ENCODE data around the gene ARVCF. TPM values are rescaled to one million over a fixed set of nuclear protein-coding genes. Genes with fewer than 3 reads are reported as not detected.

The ARVCF gene
- total and polyA plus RNA-seq, 9 of the 15 experiments (the other 6 are each of a cell fraction or from before 2014, with no cell fraction given), result 0.03 to 97.4 (median 15.6) TPM

- TF ChIP-seq, protein P1, sequence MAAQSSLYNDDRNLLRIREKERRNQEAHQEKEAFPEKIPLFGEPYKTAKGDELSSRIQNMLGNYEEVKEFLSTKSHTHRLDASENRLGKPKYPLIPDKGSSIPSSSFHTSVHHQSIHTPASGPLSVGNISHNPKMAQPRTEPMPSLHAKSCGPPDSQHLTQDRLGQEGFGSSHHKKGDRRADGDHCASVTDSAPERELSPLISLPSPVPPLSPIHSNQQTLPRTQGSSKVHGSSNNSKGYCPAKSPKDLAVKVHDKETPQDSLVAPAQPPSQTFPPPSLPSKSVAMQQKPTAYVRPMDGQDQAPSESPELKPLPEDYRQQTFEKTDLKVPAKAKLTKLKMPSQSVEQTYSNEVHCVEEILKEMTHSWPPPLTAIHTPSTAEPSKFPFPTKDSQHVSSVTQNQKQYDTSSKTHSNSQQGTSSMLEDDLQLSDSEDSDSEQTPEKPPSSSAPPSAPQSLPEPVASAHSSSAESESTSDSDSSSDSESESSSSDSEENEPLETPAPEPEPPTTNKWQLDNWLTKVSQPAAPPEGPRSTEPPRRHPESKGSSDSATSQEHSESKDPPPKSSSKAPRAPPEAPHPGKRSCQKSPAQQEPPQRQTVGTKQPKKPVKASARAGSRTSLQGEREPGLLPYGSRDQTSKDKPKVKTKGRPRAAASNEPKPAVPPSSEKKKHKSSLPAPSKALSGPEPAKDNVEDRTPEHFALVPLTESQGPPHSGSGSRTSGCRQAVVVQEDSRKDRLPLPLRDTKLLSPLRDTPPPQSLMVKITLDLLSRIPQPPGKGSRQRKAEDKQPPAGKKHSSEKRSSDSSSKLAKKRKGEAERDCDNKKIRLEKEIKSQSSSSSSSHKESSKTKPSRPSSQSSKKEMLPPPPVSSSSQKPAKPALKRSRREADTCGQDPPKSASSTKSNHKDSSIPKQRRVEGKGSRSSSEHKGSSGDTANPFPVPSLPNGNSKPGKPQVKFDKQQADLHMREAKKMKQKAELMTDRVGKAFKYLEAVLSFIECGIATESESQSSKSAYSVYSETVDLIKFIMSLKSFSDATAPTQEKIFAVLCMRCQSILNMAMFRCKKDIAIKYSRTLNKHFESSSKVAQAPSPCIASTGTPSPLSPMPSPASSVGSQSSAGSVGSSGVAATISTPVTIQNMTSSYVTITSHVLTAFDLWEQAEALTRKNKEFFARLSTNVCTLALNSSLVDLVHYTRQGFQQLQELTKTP (IDR thresholded peaks at IDR 0.05; ENCODE audit: low read depth in 1 of 2, partially characterized antibody in 2 of 2), result no peak
- TF ChIP-seq BMI1 (IDR thresholded peaks at IDR 0.05; ENCODE audit: low read length) (no peak), ELF2 (CRISPR knock-in tag; IDR thresholded peaks at IDR 0.05) (no peak), MTA1 (IDR thresholded peaks at IDR 0.05; ENCODE audit: borderline replicate concordance) (no peak), MTF1 (CRISPR knock-in tag; IDR thresholded peaks at IDR 0.05; ENCODE audit: borderline replicate concordance) (0 out of 2 replicates have a peak, but pooled peaks have one; percentile 38), ZNF707 (CRISPR knock-in tag; conservative IDR thresholded peaks at IDR 0.05) (peak; percentile 24; the same call in 1 of the 2 replicates), NFE2L1 (tag; IDR thresholded peaks at IDR 0.05; ENCODE audit: borderline replicate concordance, low read depth) (no peak), MAZ (CRISPR knock-in tag; conservative IDR thresholded peaks at IDR 0.05 in 1 of 2, IDR thresholded peaks at IDR 0.05 in 1 of 2) (0 out of 4 replicates have a peak, but pooled peaks of 1 of the 2 experiments have one; percentile 14), E2F6 (IDR thresholded peaks at IDR 0.05; ENCODE audit: borderline replicate concordance in 1 of 2, extremely low read depth in 1 of 2, insufficient read depth in 1 of 2, insufficient read length in 1 of 2, low read depth in 1 of 2, low read length in 1 of 2, poor library complexity in 1 of 2, severe bottlenecking in 1 of 2) (no peak), FOXM1 (IDR thresholded peaks at IDR 0.05; ENCODE audit: low read depth) (no peak), FOXM1 (CRISPR knock-in tag; IDR thresholded peaks at IDR 0.05; ENCODE audit: low read depth) (no peak), ZNF24 (IDR thresholded peaks at IDR 0.05) (no peak), SOX6 (IDR thresholded peaks at IDR 0.05) (no peak)
- TF ChIP-seq, protein P2, sequence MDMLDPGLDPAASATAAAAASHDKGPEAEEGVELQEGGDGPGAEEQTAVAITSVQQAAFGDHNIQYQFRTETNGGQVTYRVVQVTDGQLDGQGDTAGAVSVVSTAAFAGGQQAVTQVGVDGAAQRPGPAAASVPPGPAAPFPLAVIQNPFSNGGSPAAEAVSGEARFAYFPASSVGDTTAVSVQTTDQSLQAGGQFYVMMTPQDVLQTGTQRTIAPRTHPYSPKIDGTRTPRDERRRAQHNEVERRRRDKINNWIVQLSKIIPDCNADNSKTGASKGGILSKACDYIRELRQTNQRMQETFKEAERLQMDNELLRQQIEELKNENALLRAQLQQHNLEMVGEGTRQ (CRISPR knock-in tag; IDR thresholded peaks at IDR 0.05), result no peak
- TF ChIP-seq, protein P3, sequence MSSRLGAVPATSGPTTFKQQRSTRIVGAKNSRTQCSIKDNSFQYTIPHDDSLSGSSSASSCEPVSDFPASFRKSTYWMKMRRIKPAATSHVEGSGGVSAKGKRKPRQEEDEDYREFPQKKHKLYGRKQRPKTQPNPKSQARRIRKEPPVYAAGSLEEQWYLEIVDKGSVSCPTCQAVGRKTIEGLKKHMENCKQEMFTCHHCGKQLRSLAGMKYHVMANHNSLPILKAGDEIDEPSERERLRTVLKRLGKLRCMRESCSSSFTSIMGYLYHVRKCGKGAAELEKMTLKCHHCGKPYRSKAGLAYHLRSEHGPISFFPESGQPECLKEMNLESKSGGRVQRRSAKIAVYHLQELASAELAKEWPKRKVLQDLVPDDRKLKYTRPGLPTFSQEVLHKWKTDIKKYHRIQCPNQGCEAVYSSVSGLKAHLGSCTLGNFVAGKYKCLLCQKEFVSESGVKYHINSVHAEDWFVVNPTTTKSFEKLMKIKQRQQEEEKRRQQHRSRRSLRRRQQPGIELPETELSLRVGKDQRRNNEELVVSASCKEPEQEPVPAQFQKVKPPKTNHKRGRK (tag; IDR thresholded peaks at IDR 0.05), result no peak
Measured at GRCh38 chr22:19966908-19967750, 49.5 kb downstream of the ARVCF start (continued).

All from K562 (cell line).